Chondrocyte (in vitro differentiated cells): Measurements from ENCODE around the gene CGB8. TPM values are rescaled to one million over a fixed set of nuclear protein-coding genes. Genes with fewer than 3 reads are reported as not detected.

ENCODE experiments used
- DNase-seq: peaks from one replicate; pipeline ENCODE4 v3.0.0; 2021; ENCODE audit warnings: mixed read lengths, low spot score
- H3K27ac Mint-ChIP-seq: one replicate; pipeline ENCODE4 v1.8.0; 2021; ENCODE audit warnings: mild to moderate bottlenecking, moderate library complexity, mixed read lengths; ENCODE audit not compliant: unreplicated experiment
- H3K27me3 Mint-ChIP-seq: 2 replicates; pipeline ENCODE4 v1.8.0; 2021; ENCODE audit warnings: low read depth, mixed read lengths
- H3K36me3 Mint-ChIP-seq: 2 replicates; pipeline ENCODE4 v1.8.0; 2021; ENCODE audit warnings: low read depth, mixed read lengths
- H3K4me1 Mint-ChIP-seq: 2 replicates; pipeline ENCODE4 v1.8.0; 2021; ENCODE audit warnings: low read depth, mild to moderate bottlenecking, mixed read lengths
- H3K4me3 Mint-ChIP-seq: one replicate; pipeline ENCODE4 v1.8.0; 2021; ENCODE audit warnings: mild to moderate bottlenecking, moderate library complexity, mixed read lengths; ENCODE audit not compliant: unreplicated experiment
- H3K9me3 Mint-ChIP-seq: 2 replicates; pipeline ENCODE4 v1.8.0; 2021; ENCODE audit warnings: low read depth, mixed read lengths
- total RNA-seq: library from RNA; stranded (reverse); gene quantifications from 3 replicates; pipeline ENCODE4 v1.2.1, GENCODE V29; 2021
- TF ChIP-seq, protein P1 (sequence below): fragments of 200-600 bp; sonication (generic); IDR thresholded peaks from 2 replicates; pipeline ENCODE4 v1.5.0; 2021; ENCODE audit warnings: antibody characterized with exemption, mild to moderate bottlenecking, moderate library complexity

CGB8 gene
- total RNA-seq, 1 donor from 2014 or later, result 2.4 TPM

DNA sequence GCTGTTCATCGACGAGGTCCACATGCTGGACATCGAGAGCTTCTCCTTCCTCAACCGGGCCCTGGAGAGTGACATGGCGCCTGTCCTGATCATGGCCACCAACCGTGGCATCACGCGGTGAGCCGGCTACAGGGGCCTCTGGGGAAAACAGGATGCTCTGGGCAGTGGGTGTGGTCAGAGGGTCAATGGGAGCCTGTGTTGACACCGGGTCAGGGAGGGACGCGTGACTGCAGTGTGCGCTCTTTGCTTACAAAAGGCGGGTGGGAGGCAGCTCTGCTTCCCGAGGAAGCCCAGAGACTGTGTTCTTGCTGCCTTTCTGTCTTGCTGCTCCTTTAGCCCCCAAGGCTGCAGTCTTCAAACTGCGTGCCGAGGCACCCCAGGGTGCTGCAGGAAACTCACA is 37.7 kb downstream of the CGB8 start:
- DNase-seq, result no peak
- Mint-ChIP-seq H3K27me3 (no peaks in the 10 kb centered on the region), H3K9me3 (no peaks in the 10 kb centered on the region), H3K36me3 (peaks cover 20% of the 10 kb centered on the region), H3K27ac (no peak overlapping the region), H3K4me1 (no peaks in the 10 kb centered on the region), H3K4me3 (no peak overlapping the region)
- TF ChIP-seq, protein P1, sequence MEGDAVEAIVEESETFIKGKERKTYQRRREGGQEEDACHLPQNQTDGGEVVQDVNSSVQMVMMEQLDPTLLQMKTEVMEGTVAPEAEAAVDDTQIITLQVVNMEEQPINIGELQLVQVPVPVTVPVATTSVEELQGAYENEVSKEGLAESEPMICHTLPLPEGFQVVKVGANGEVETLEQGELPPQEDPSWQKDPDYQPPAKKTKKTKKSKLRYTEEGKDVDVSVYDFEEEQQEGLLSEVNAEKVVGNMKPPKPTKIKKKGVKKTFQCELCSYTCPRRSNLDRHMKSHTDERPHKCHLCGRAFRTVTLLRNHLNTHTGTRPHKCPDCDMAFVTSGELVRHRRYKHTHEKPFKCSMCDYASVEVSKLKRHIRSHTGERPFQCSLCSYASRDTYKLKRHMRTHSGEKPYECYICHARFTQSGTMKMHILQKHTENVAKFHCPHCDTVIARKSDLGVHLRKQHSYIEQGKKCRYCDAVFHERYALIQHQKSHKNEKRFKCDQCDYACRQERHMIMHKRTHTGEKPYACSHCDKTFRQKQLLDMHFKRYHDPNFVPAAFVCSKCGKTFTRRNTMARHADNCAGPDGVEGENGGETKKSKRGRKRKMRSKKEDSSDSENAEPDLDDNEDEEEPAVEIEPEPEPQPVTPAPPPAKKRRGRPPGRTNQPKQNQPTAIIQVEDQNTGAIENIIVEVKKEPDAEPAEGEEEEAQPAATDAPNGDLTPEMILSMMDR, result no peak

DNA sequence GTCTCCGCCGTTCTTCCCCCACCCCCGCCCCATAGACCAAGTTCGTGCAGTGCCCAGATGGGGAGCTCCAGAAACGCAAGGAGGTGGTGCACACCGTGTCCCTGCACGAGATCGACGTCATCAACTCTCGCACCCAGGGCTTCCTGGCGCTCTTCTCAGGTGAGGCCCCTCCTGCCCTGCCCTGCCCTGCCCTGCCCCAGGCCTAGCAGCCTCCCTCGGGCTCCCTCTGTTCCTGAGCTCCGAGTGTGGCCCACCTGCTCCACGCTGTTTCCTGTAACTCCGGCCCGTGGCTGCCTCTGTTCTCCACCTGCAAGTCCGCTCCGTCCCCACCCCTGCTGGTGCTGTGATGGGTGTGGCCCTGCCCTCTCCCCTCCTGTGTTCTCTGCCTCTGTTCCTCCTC is 38.5 kb downstream of the CGB8 start:
- Mint-ChIP-seq H3K36me3 (peaks cover 15% of the 10 kb centered on the region), H3K9me3 (no peaks in the 10 kb centered on the region), H3K27ac (no peak overlapping the region), H3K4me3 (no peak overlapping the region), H3K27me3 (no peaks in the 10 kb centered on the region), H3K4me1 (no peaks in the 10 kb centered on the region)
- TF ChIP-seq, protein P1, result no peak
- DNase-seq, result no peak

DNA sequence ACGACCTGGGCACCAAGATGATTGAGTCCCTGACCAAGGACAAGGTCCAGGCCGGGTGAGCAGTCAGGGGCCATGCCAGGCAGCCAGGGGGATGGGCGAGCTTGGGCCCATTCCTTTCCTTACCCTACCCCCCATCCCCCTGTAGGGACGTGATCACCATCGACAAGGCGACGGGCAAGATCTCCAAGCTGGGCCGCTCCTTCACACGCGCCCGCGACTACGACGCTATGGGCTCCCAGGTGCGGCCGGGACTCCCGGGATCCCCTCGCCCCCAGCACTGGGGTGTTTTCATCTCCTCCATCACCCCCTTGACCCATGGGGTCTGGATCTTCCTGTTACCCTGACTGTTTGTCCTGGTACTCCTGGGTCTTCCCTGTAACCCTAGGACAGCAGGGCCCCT is 39.1 kb downstream of the CGB8 start:
- no peaks in the 10 kb centered on the region for H3K9me3 Mint-ChIP-seq
- H3K4me3 Mint-ChIP-seq, result no peak overlapping the region
- H3K27me3 Mint-ChIP-seq, result no peaks in the 10 kb centered on the region
- DNase-seq, result no peak
- H3K36me3 Mint-ChIP-seq, result peaks cover 16% of the 10 kb centered on the region
- TF ChIP-seq, protein P1, result no peak
- H3K27ac Mint-ChIP-seq, result no peak overlapping the region
- H3K4me1 Mint-ChIP-seq, result no peaks in the 10 kb centered on the region

DNA sequence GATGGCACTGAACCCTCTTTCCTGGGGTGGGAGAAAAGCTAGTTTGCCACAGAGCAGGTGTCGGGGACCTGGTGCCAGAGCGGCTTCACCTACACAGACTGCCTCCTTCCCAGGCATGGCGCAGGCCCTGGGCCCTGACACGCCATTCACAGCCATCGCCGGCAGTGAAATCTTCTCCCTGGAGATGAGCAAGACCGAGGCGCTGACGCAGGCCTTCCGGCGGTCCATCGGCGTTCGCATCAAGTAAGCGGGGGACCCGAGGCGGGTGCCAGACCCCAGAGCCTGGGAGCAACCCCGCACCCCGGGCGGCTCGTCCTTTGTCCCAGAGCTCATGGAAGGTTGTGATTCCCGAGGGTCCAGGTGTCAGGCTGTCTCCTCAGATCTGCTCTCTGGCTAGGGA is 42.0 kb downstream of the CGB8 start:
- Mint-ChIP-seq H3K9me3 (no peaks in the 10 kb centered on the region), H3K27ac (no peak overlapping the region), H3K4me1 (no peaks in the 10 kb centered on the region), H3K36me3 (peaks cover 19% of the 10 kb centered on the region), H3K4me3 (no peak overlapping the region), H3K27me3 (no peaks in the 10 kb centered on the region)
- DNase-seq, result no peak
- TF ChIP-seq, protein P1, result no peak

DNA sequence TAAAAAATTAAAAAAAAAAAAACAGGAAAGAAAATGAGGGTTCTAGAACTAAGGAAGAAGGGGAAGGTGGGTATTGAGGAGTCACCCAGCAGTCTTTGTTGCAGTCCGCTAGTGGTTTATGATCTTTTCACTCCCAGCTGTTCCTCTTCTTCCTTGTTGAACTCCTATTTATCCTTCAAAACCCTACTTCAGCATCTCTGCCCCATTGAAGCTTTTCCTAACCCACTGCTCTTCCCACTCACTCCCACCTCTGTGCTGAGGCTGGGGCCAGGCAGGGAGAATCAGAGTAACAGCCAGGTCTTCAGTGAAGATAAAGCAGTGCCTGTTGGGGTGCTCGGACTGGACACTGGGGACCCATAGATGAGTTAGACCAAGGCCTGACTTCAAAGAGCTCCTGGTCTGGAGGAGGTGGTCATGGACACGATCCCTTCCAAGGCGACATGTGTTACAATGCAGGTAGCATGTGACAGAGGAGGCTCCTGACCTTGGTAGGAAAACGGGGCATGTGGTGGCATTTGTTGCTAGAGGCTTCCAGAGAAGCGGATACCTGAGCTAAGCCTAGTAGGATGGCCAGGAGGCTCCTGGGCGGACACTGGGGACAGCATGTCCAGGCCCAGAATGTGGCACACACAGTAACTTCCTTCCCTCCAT is 43.8 kb downstream of the CGB8 start:
- no peak for DNase-seq
- Mint-ChIP-seq H3K9me3 (no peaks in the 10 kb centered on the region), H3K4me1 (no peaks in the 10 kb centered on the region), H3K27ac (no peak overlapping the region), H3K36me3 (peaks cover 12% of the 10 kb centered on the region), H3K27me3 (no peaks in the 10 kb centered on the region), H3K4me3 (no peak overlapping the region)
- TF ChIP-seq, protein P1, result no peak
